ENCODE measurements around the gene STAT1.

The STAT1 gene

DNA sequence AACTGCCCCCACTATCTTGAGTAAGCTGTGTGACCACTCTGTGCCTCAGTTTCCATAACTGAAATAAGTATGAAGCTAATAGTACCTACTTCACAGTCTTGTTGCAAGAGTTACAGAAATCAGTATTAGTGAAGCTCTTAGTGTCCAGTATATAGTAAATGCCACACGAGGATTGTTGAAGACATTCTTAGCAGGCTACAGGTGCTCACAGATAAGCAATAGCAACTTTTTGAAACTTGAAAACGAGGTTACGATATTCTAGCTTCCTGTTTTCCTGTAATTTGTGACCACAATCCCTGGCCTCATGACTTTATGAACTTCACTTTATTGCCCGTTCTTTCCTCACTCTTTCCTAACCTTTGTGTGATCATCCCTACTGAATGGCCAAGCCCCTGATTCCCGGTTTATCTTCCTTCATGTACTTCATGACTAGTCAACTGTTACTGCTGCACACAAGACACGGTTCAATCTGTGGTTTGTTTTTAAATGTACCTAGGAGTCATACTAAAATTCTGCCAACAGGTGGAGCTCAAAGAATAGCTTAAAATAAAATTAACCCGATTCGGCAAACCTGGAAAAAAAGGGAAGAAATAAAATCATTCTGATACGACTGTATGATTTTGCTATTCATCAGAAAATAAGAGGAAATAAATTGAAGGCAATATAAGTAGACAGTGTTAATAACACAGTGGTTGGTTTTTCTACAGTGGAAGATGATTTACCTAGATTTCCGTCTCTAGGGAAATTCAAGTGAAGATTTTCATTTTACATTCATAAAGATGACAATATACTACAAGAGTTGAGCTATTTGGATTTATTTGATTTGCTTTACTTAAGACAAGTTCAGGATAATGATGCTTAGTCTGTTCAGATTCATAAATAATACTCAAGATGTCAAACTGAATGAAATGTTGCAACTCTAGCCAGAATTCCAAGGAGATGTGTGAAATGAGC, 38.1 kb upstream of the STAT1 start:
- H2AFZ ChIP-seq (ENCODE audit: low read length) = no peak overlapping the region

DNA sequence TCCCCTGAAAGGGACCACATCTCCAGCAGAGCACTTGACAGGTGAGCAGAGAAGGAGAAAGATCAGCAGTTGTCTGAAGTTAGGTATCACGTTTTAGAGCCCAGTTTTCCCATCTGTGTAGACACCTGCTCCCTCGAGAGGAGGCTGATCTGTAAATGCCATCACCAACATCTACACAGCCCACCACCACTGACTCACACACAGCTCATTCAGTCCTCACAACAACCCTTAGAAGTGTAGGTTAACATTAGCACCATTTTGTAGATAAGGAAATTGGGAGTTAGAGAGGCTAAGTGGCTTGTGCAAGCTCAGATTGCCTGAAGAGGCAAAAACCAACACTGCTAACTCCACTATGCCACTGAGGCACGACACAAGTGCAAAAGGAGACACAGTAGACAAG, 37.2 kb upstream of the STAT1 start:
- H2AFZ ChIP-seq (ENCODE audit: low read length) = no peak overlapping the region
- H3K4me2 ChIP-seq (ENCODE audit: low read length) = no peak overlapping the region
- H3K4me1 ChIP-seq (ENCODE audit: insufficient read depth, low read length, severe bottlenecking) = no peaks in the 10 kb centered on the region
- H3K79me2 ChIP-seq (ENCODE audit: insufficient read depth, low read length) = no peaks in the 10 kb centered on the region
- no peak overlapping the region for H3K4me3 ChIP-seq (ENCODE audit: low read depth, low read length, poor library complexity, severe bottlenecking)
- H3K27ac ChIP-seq (ENCODE audit: low read depth, low read length, poor library complexity, severe bottlenecking) = no peak overlapping the region
- TF ChIP-seq EZH2 (IDR thresholded peaks at IDR 0.05; ENCODE audit: borderline replicate concordance, low read length) = no peak
- TF ChIP-seq CTCF (IDR thresholded peaks at IDR 0.05; ENCODE audit: low read length) = no peak
- H3K9me3 ChIP-seq (ENCODE audit: low read length) = no peaks in the 10 kb centered on the region
- no peaks in the 10 kb centered on the region for H3K9me2 ChIP-seq (ENCODE audit: low read depth, low read length)
- no peaks in the 10 kb centered on the region for H4K20me1 ChIP-seq (ENCODE audit: insufficient read depth, low read length)
- peaks cover 4% of the 10 kb centered on the region; the same call in 1 of the 2 replicates for H3K27me3 ChIP-seq (ENCODE audit: insufficient read depth, low read length)
- no peaks in the 10 kb centered on the region for H3K36me3 ChIP-seq (ENCODE audit: insufficient read depth, low read length)
- H3F3A ChIP-seq (ENCODE audit: insufficient read depth, low read length) = no peaks in the 10 kb centered on the region
- no peak overlapping the region for H3K9ac ChIP-seq (ENCODE audit: low read length)

More for the DNA sequence above, 38.1 kb upstream of the STAT1 start:
- H3K27me3 ChIP-seq (ENCODE audit: insufficient read depth, low read length) = peaks cover 4% of the 10 kb centered on the region; the same call in 1 of the 2 replicates
- no peaks in the 10 kb centered on the region for H3K9me3 ChIP-seq (ENCODE audit: low read length)
- H3K4me3 ChIP-seq (ENCODE audit: low read depth, low read length, poor library complexity, severe bottlenecking) = no peak overlapping the region
- no peak for TF ChIP-seq EZH2 (IDR thresholded peaks at IDR 0.05; ENCODE audit: borderline replicate concordance, low read length)
- TF ChIP-seq CTCF (IDR thresholded peaks at IDR 0.05; ENCODE audit: low read length) = peak; percentile 70
- H4K20me1 ChIP-seq (ENCODE audit: insufficient read depth, low read length) = no peaks in the 10 kb centered on the region
- no peaks in the 10 kb centered on the region for H3K79me2 ChIP-seq (ENCODE audit: insufficient read depth, low read length)
- no peaks in the 10 kb centered on the region for H3F3A ChIP-seq (ENCODE audit: insufficient read depth, low read length)
- no peak overlapping the region for H3K9ac ChIP-seq (ENCODE audit: low read length)
- no peak overlapping the region for H3K27ac ChIP-seq (ENCODE audit: low read depth, low read length, poor library complexity, severe bottlenecking)
- H3K4me2 ChIP-seq (ENCODE audit: low read length) = no peak overlapping the region
- no peaks in the 10 kb centered on the region for H3K4me1 ChIP-seq (ENCODE audit: insufficient read depth, low read length, severe bottlenecking)
- no peaks in the 10 kb centered on the region for H3K9me2 ChIP-seq (ENCODE audit: low read depth, low read length)
- no peaks in the 10 kb centered on the region for H3K36me3 ChIP-seq (ENCODE audit: insufficient read depth, low read length)

DNA sequence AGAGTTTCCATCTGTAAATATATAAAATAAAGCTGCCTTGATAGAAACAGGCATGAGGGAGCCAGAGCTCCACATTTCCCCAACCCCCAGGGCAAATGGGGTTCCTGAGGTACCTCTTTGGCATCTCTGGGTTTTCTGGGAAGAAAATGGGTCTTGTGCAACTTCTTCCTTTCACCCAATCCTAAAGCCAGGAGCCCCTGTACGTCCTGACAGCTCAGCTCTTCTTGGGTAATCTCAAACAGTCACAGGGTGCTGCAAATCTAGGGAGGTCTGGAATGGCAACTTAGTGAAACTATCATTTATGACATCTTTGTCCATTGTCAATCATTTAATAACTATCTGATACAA, 36.6 kb upstream of the STAT1 start:
- Histone ChIP-seq H3K79me2 (ENCODE audit: insufficient read depth, low read length) (no peaks in the 10 kb centered on the region), H3F3A (ENCODE audit: insufficient read depth, low read length) (no peaks in the 10 kb centered on the region), H3K27me3 (ENCODE audit: insufficient read depth, low read length) (peaks cover 4% of the 10 kb centered on the region; the same call in 1 of the 2 replicates), H2AFZ (ENCODE audit: low read length) (no peak overlapping the region), H3K36me3 (ENCODE audit: insufficient read depth, low read length) (no peaks in the 10 kb centered on the region), H4K20me1 (ENCODE audit: insufficient read depth, low read length) (no peaks in the 10 kb centered on the region), H3K27ac (ENCODE audit: low read depth, low read length, poor library complexity, severe bottlenecking) (no peak overlapping the region), H3K9me2 (ENCODE audit: low read depth, low read length) (no peaks in the 10 kb centered on the region), H3K4me2 (ENCODE audit: low read length) (no peak overlapping the region), H3K9me3 (ENCODE audit: low read length) (no peaks in the 10 kb centered on the region), H3K4me1 (ENCODE audit: insufficient read depth, low read length, severe bottlenecking) (no peaks in the 10 kb centered on the region), H3K9ac (ENCODE audit: low read length) (no peak overlapping the region), H3K4me3 (ENCODE audit: low read depth, low read length, poor library complexity, severe bottlenecking) (no peak overlapping the region)
- no peak for TF ChIP-seq EZH2 (IDR thresholded peaks at IDR 0.05; ENCODE audit: borderline replicate concordance, low read length)
- TF ChIP-seq CTCF (IDR thresholded peaks at IDR 0.05; ENCODE audit: low read length) = no peak

Measured in OCI-LY1 (cell line).